ENCODE measurements around the gene USP28.
"Not testable (repeated sequence)": the region's sequence is repeated elsewhere in the genome, so short reads cannot be mapped to it uniquely, and the experiment has no call there.

Gene USP28

DNA sequence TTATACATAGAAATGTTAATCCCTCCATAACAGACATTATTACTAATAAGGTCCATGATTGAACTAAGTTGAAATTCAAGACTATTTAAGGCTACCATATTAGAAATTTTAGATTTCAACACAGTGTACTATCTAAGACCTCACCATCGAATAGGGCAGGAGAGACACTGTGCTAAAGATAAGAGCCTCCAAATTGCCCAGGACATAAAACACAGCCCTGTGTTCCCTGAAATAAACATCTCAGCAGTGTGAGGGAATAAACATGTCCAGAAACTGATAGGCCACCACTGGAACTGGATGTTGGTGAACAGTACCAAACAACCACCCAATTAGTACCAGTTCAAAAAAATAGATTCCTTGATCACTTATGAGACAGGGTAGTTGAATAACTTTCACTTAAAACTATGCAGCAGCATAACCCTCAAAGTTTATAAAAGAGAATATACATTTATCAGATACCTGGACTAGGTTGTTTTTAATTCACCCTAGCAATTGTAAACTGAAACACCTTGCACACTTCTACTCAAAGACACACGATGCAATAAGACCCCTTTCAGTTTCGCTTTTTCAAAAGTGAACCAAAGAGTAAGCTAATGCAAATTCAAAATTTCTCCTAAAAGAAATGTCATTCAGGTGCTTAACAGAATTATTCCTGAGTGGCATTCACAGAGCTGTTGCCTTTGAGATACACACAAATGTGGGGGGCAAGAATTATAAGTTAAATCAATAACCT lies 34.3 kb downstream of the USP28 start:
- no peak for DNase-seq (ENCODE audit: low read depth in 2 of 2, low spot score in 1 of 2)

DNA sequence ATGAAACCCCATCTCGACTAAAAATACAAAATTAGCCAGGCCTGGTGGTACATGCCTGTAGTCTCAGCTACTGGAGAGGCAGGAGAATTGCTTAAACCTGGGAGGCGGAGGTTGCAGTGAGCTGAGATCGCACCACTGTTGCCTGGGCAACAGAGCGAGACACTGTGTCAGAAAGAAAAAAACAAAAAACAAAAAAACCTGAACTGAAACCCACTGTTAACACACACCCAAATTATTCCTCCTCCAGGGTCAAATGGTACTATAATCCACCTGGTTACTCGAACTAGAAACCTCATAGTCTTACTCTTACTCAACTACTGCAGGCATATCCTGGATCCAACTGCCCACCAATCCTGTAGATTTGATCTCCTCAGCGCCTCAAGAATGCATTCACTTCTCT lies 35.5 kb downstream of the USP28 start:
- DNase-seq (ENCODE audit: low read depth in 2 of 2, low spot score in 1 of 2): no peak

DNA sequence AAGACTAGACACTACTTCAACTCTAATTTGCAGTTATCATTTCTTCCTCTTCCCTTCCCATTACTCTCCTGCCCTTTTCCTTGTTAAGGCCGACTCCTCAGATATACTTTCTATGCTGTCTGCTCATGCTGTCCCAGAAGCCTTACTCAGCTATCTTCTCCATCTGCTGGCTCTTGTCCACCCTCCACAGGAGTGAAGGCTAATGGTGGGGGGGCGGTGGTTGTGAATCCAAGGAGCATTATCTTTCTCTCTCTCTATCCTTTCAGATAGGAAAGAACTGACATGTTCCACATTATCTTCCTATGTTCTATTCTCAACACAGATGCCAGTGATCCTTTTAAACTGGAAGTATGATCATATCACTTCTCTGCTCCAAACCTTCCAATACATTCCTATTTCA lies 37.4 kb downstream of the USP28 start:
- DNase-seq (ENCODE audit: low read depth in 2 of 2, low spot score in 1 of 2): no peak

DNA sequence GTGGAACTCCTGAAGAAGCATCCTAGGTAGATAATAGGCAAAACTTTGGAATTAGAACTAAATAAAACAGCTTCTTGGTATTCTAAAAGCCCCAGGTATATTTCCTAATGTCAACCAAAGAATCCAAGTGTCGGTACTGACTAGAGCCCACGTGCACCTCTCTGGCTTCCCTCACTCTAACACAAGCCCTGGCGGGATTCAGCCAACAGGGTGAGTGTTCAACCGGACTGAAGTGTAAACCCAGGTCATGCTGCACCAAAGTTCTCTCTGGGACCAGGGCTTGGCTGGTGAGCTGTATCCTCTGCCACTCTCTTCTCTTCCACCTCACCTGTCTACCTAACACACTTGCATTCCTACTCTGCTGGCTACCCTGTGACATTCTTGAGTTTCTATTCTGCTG lies 40.1 kb downstream of the USP28 start:
- DNase-seq (ENCODE audit: low read depth in 2 of 2, low spot score in 1 of 2): no peak

DNA sequence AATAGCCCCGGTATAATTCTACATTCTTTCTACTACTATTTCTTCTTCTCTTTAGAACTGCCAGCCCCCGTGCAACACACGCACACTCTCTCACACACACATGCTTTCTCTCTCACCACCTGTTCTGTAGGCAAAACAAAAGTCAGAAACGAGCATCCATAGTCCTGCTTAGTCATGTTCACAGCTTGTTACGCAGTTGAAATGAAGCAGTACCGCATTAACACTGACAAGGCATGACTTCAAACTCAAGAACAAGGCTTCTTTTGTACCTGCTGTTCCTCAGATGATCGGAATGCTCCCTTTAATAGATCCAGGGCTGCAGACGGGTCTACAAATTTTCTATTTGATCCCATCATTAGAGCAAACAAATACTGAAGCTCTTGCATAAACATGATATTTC lies 42.2 kb downstream of the USP28 start:
- DNase-seq (ENCODE audit: low read depth in 2 of 2, low spot score in 1 of 2): no peak

DNA sequence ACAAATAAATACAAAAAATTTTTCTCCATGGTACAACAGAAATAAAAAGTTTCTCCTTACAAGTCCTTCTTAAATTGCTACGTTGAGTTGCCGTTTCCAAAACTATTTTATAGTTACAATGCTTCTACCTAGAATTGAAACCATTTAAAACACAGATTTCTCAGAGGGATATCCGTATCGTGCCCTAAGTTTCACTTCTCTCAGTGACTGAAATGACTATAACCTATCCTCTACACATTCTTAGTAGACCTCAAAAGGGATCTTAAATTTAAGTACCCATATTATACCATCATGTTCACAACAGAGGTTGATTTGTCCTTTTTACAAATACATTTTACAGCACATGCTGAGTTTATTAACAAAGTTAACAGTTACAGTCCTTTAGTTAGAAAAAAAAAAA lies 44.1 kb downstream of the USP28 start:
- no peak for DNase-seq (ENCODE audit: low read depth in 2 of 2, low spot score in 1 of 2)

DNA sequence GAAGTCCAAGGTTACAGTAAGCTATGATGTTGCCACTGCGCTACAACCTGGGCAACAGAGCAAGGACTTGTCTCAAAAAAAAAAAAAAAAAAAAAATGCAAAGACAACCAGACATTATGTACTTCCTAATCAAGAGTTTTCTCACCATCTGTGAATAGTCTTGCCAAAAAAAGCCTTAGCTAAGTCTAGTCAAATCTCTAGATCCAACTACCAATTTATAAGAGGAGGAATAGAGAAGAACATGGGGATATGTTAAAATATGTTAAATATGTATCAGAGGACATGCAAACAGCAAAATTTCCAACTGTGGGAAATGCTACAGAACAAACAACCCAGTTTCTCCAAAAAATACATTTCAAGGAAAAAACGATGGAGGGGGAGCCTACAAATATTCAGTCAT lies 45.6 kb downstream of the USP28 start:
- no peak for DNase-seq (ENCODE audit: low read depth in 2 of 2, low spot score in 1 of 2)

DNA sequence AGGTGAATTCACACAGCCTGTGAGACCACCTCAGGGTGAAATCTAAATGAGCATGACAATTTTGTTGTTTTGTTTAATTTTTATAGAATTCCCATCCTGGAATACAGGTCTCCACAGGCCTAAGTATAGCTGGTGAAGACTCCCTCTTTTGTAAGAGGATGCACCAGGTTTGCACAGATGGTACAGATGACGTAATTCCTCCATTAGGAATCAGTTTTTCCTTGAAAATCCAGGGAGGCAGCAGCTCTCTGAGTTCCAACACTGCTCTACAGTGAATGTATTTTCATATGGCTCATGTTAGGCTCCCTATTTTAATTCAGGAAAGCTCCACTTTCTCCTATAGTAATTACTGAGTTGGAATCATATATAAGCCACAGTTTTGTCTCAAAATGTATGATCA lies 47.2 kb downstream of the USP28 start:
- no peak for DNase-seq (ENCODE audit: low read depth in 2 of 2, low spot score in 1 of 2)

DNA sequence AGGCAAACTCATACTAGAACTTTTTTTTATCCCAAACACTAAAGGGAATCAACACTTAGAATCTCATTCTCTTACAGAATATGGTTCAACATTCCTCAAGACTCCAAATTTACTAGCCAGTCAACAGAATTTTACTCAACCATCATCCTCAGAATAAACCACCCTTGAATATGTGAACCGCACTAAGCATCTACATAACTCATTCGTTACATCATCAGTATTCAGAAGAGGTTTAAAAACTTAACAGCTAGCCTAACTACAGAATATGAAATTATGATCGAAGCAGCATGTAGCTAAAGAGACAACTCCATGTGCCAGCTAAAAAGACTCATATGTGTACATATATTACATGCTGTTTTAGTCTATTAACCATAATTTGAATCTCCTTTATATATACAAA lies 47.9 kb downstream of the USP28 start:
- no peak for DNase-seq (ENCODE audit: low read depth in 2 of 2, low spot score in 1 of 2)

DNA sequence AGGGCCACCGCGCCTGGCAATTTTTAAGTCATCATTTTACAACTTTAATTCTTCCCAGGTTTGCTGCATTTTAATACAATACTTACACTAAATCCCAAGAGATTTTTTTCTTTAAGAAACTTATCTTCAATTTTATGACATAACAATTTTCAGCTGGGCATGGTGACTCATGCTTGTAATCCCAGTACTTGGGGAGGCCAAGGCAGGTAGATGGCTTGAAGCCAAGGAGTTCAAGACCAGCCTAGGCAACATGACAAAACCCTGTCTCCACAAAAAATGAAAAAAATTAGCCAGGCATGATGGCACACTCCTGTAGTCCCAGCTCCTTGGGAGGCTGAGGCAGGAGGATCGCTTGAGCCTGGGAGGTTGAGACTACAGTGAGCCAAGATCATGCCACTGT lies 56.9 kb downstream of the USP28 start:
- no peak for DNase-seq (ENCODE audit: low read depth in 2 of 2, low spot score in 1 of 2)

DNA sequence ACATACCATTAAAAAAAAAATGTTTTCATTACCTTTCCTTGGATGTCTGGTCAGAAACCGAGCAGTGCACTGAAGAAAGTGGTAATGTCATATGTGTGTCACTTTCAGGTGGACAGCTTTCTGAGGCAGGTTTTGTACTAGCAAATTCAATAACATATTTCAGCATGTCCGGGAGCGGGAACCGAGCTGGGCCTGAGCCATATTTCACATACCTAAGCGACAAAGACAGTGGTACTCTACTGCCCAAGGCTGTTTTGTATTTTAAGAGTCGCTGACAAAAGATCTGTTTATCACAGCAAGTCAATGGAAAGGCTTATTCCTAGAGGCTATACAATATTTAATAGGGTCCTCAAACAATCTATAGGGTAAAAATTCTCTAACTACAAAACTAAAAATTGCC lies 57.7 kb downstream of the USP28 start:
- no peak for DNase-seq (ENCODE audit: low read depth in 2 of 2, low spot score in 1 of 2)

DNA sequence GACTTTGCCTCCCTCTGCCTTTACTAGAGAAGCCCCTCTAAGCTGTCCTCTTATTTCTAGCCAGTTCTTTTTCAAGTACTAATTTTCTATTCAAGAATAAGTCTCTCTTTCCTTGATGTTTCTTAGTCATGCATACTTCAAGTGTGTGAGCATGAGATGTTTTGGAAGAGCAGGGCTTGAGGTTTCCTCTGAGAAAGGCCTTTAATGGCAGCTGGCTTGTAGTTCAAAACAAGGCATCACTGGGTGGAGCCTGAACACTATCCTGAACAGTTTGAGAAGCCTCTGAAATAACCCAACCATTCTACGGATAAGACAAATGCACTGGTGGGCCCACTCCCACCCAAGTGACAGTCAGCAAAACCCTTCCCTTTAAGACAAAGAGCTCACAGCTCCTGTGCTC lies 58.2 kb downstream of the USP28 start:
- no peak for DNase-seq (ENCODE audit: low read depth in 2 of 2, low spot score in 1 of 2)

DNA sequence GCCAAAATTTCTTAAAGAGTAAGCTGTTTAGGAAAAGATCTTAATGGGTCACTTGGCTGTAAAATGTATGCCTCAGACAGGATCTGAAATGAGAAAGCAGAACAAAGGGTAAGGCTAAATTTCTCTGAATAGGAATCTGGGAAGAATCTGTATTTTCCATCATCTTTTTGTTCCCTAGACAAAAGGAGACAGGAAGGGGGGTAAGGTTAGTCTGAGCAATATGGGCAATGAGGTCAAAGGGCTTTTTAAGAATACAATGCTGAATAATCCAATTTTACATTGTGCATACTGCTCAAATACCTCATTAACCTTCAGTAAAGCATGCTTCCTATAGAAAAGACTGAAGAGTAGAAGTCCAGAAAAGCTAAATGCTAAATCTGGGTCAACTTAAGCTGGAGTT lies 61.2 kb downstream of the USP28 start:
- no peak for DNase-seq (ENCODE audit: low read depth in 2 of 2, low spot score in 1 of 2)

DNA sequence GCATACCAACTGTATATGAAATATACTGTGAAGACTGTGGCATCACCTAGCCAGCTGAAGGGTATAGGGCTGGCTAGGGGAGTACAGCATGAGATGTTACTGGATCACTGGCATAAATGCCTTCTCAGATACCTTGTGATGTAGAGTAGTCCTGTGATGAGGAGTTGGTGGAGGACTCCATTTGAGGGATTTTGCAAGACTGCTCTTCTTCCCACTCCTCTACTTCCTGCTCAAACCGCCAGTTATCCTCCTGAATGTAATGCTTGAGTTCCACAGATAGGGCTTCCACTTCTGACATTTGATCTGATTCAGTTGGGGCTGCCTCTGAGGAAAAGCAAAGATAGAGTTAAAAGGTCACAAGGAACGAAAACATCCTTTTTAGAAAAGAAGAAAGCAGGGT lies 66.4 kb downstream of the USP28 start:
- DNase-seq (ENCODE audit: low read depth in 2 of 2, low spot score in 1 of 2): no peak

DNA sequence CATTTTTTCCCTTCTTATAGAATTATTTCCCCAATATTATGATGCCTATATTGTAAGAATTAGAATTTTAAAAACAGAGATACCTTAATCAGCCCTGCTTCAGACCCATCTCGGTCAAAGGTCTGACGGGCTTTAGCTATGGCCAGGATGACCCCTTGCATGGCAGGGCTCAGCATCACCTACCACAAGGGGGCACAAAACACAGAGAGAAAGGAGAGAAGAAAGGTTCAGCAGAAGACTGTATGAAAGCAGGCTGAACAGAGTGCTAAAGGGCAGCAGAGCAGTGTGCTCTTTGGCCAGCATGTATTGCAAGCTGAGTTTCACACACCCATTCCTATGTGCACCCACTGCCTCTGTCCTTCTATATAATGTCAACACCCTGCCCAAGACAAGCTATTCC lies 69.0 kb downstream of the USP28 start:
- no peak for DNase-seq (ENCODE audit: low read depth in 2 of 2, low spot score in 1 of 2)

DNA sequence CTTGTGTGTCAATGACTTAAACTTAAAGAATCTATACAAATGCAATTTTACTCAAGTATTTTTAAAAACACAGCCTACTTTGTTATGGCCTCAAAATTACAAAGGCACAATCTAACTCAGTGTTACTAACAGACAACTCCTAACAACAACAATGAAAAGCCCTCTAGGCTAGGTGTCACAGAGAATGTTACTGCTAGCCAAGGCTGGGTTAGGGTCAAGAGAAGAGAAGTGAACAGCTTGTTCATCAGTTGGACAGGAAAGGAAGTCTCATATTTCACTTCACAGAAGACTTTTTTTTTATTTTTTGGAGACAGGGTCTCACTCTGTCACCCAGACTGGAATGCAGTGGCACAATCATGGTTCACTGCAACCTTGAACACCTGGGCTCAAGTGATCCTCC lies 69.7 kb downstream of the USP28 start:
- DNase-seq (ENCODE audit: low read depth in 2 of 2, low spot score in 1 of 2): no peak

DNA sequence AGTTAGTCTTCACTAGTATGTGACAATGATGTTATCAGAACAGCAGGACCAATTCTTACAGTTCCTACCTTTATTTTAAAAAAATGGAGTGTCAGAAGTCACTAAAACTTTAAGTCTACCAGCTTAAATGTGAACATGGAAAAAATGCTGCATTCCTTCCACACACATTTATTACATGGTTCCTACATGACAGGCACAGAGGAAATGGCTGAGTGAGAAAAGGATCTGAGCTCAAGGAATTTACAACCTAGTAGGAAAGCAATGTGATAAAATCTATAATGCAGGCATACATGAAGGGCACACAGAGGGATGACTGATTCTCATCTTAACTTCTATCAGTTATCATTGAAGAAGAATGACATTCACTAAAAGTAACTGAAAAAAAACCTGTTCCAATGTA lies 72.8 kb downstream of the USP28 start:
- DNase-seq (ENCODE audit: low read depth in 2 of 2, low spot score in 1 of 2): no peak

DNA sequence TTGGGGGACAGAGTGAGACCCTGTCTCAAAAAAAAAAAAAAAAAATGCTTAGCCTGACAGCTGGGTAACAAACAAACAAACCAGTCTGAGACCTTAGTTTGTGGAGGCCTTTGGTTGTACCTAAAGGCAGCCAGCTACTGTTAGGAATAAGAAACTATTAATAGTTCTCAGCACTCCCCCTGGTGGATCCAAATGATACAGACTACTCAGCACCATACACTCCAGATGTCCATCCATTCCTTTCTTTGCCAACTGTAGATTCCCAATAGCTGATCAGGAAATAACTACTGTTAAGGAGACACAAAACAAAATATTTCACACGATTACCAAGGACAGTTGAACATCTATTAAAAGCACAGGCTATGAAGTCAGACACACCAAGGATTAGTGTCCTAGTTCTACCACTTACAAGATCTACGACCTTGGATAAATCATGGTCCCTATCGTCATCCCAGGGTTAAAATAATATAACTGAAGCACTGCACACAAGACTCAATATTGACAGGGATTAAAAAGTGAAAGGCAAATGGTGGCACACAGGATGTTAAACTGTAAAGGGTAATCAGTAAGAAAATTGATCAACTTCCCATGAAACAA lies 78.6 kb downstream of the USP28 start:
- no peak for DNase-seq (ENCODE audit: low read depth in 2 of 2, low spot score in 1 of 2)

DNA sequence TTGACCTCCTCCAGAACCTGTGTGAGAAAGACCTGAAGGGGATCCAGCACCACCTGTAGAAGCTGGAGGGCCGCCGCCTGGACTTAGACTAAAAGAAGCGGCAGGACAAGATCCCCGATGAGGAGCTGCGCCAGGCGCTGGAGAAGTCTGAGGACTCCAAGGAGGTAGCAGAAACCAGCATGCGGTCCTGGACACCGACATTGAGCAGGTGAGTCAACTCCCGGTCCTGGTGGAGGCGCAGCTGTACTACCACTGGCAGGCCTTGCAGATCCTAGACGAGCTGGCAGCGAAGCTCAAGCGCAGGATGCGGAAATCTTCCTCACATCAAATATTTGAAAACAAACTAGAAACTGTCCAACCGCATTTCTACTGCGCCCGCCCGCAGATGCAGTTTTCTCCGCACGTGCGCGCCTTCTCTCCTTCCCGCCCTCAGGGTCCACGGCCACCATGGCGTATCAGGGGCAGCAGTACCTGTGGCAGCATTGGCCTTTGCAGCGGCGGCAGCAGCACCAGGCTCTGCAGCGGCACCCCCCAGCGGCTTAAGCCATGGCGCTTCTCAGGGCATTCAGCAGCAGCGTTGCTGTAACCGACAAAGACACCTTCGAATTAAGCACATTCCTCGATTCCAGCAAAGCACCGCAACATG lies 85.6 kb downstream of the USP28 start:
- no peak for DNase-seq (ENCODE audit: low read depth in 2 of 2, low spot score in 1 of 2)

DNA sequence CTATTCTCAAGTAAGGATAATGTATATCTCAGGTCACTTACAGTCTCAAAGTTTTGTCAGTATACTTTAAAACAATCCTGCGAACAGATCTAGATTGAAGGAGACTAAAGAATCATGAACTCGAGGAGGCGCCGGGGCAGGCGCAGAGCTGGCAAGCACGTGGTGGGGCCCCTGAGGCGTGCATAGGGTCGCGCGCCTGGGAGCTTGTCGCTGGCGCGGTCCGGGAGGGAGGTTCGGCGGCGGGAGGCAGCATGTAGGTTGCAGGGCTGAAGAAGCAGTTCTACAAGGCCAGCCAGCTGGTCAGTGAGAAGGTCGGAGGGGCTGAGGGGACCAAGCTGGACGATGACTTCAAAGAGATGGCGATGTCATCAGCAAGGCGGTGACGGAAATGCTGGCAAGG lies 86.4 kb downstream of the USP28 start:
- DNase-seq (ENCODE audit: low read depth in 2 of 2, low spot score in 1 of 2): not testable (repeated sequence)

DNA sequence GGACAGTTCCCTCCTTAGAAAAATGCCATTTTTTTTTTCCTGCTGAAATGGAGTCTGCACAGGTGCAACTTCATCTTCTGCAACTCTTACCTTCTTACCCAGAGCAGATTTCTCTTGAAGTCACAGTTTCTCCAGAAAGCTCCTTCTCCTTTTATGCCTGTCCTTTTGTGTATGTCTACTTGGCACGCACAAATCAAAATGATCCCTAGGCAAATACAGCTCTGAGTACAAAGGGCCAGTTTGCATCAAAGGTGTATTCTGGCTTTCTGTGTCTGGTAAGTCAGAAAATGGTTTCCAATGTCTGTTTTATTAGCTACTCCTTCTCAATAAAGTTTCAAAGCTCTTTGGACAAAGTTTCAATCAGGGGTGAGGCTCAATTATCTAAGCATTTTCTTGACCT lies 93.2 kb downstream of the USP28 start:
- no peak for DNase-seq (ENCODE audit: low read depth in 2 of 2, low spot score in 1 of 2)

DNA sequence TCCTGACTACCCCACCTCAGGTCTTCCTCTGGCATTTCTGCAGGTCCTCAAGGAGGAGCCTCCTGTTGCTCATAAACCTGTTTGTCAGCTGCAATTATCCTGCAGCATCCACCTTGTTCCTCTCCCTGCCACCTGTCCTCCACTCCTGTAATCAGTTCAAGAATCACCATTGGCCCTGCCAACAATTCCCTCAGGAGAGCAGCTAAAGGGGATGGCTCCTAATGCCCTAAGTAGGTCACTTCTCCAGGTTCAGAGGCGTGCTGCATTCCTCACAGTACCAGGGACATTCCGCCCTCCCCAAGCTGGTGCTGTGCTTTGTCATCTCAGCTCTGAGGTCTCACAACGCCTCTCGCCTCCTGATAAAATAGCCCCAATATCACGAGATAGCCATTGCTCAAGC lies 93.7 kb downstream of the USP28 start:
- DNase-seq (ENCODE audit: low read depth in 2 of 2, low spot score in 1 of 2): no peak

DNA sequence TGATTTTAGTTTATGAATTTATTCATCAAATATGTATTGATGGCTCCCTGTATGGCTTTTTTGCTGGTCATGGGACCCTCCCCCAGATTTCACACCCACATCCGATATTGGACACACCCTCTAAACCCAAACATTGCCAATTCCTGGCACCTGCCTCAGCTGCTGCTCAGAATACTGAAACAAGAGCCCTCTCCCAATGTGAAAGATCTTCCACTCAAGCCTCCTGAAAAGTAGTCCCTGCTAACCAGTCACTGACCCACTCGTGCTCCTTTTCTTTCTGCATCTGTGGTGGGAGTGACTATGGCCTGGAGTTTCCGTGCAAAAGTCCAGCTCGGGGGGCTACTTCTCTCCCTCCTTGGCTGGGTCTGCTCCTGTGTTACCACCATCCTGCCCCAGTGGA lies 95.9 kb downstream of the USP28 start, which contains the start of gene CLDN25:
Gene CLDN25 (plus strand): TSS at position 301 of the 400 bp plus-strand sequence. CDS start 0 bp downstream, at position 301.
- no peak for DNase-seq (ENCODE audit: low read depth in 2 of 2, low spot score in 1 of 2)
